ENCODE results near the gene DSTYK.

GRCh38 chr1:205235951-205236350, 24.4 kb upstream of the DSTYK start:
- TF ChIP-seq CTCF (IDR thresholded peaks at IDR 0.05) (no peak), POLR2A (IDR thresholded peaks at IDR 0.05) (no peak)

Data from uterus (tissue), 2 donors.